Measurements from ENCODE around the gene MAD1L1. TPM values are rescaled to one million over a fixed set of nuclear protein-coding genes. Genes with fewer than 3 reads are reported as not detected.

MAD1L1 gene
- total RNA-seq, 4 donors from 2014 or later, result 21.0 to 49.7 (median 29.8) TPM

- TF ChIP-seq, protein P1, sequence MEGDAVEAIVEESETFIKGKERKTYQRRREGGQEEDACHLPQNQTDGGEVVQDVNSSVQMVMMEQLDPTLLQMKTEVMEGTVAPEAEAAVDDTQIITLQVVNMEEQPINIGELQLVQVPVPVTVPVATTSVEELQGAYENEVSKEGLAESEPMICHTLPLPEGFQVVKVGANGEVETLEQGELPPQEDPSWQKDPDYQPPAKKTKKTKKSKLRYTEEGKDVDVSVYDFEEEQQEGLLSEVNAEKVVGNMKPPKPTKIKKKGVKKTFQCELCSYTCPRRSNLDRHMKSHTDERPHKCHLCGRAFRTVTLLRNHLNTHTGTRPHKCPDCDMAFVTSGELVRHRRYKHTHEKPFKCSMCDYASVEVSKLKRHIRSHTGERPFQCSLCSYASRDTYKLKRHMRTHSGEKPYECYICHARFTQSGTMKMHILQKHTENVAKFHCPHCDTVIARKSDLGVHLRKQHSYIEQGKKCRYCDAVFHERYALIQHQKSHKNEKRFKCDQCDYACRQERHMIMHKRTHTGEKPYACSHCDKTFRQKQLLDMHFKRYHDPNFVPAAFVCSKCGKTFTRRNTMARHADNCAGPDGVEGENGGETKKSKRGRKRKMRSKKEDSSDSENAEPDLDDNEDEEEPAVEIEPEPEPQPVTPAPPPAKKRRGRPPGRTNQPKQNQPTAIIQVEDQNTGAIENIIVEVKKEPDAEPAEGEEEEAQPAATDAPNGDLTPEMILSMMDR (IDR thresholded peaks at IDR 0.05; ENCODE audit: low read depth), result no peak
Measured at GRCh38 chr7:2128601-2129322, 104.0 kb downstream of the MAD1L1 start.

GRCh38 chr7:2126621-2127020 lies 106.1 kb downstream of the MAD1L1 start:
- TF ChIP-seq, protein P1 (IDR thresholded peaks at IDR 0.05; ENCODE audit: low read depth), result no peak

DNA sequence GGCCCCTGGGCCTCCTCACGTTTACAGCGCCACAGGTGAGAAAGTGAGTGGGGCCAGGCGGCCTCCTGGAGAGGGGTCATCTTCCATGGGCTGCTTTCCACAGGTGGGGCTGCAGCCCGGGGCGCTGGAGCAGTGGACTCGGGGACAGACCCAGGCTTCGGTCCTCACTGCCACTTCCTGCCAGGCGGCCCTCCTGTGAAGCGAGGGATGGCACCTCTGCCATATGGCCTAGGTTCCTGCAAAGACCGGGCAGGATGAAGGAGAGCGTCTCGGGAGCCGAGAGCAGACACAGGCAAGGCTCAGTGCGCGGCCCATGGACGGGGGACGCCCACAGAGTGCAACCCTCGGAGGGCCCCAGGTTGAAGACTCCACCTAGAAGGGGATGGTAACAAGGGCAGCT lies 106.8 kb downstream of the MAD1L1 start:
- TF ChIP-seq, protein P1 (IDR thresholded peaks at IDR 0.05; ENCODE audit: low read depth), result no peak

DNA sequence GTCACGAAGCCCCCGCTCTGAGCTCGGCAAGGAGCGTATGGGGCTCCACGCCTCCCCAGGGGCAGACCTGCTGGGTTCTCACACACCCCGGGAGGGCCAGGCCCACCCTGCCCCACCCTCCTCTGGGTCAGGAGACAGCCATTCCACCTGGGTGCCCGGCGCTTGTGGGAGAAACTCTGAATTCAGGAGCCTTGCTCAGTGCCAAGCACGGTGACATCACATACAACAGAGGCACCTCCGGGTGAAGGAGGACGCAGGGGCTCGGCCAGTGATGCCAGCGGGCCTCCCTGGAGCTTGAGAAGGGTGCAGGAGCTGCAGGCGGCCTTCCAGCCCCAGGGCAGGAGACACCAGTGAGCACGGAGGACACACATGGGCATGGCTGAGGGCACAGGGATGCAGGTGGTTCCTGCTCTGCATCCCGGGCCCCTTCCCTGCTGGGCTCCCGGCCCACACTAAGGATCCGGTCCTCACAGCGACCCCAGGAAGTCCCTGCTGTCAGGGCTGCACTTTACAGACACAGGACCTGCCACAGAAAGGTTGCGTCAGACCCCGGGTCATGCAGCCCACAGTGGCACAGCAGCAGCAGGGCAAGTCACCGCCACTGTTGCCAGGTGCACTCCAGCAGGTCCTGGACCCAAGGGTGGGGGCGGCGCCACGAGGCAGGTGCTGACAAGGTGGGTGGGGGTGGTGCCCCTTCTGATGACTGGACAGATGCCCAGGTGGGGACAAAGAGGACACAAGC lies 108.0 kb downstream of the MAD1L1 start:
- TF ChIP-seq, protein P1 (IDR thresholded peaks at IDR 0.05; ENCODE audit: low read depth), result no peak

GRCh38 chr7:2123916-2124315 lies 108.8 kb downstream of the MAD1L1 start:
- TF ChIP-seq, protein P1 (IDR thresholded peaks at IDR 0.05; ENCODE audit: low read depth), result no peak

DNA sequence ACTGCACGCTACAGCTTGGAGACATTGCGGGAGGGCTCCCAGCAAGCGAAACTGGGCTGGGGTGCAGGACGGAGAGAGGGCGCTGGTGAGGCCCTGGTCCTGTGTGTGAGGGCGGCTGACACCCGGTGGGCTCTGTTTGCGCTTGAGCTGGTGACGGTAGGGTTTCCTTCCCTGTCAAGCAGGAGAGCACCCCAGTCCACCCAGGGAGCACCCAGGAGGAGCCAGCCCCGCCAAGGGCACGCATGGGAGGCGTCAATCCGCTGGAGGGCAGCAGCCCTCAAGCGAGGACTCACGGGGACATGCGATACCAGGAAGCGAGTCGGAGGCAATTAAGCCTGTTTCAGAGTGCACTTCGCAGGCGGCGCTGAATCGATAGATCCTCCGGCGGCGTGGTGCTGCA lies 109.4 kb downstream of the MAD1L1 start:
- TF ChIP-seq, protein P1 (IDR thresholded peaks at IDR 0.05; ENCODE audit: low read depth), result no peak

- TF ChIP-seq, protein P1 (IDR thresholded peaks at IDR 0.05; ENCODE audit: low read depth), result no peak
Measured at GRCh38 chr7:2122651-2123050, 110.1 kb downstream of the MAD1L1 start.
